Activated T-helper 2 cell treated with anti-CD3 and anti-CD28 coated beads, Interferon-gamma antibody, Interleukin-2, Interleukin-4, amounts not matched to agents 10 μg/mL and 5 μg/mL and 100 μg/mL, durations not matched to agents 14 hours and 24 hours and 36 hours (primary cell): ENCODE results near the gene SPTB. TPM values are rescaled to one million over a fixed set of nuclear protein-coding genes. Genes with fewer than 3 reads are reported as not detected.

Experiments used
- DNase-seq: peaks from one replicate; pipeline ENCODE4 v3.0.0; 2021; ENCODE audit warnings: low spot score
- H3K27ac Mint-ChIP-seq: one replicate; pipeline ENCODE4 v1.8.0; 2021; ENCODE audit warnings: mixed read lengths
- H3K27me3 Mint-ChIP-seq: one replicate; pipeline ENCODE4 v1.8.0; 2021; ENCODE audit warnings: low read depth, mixed read lengths
- H3K36me3 Mint-ChIP-seq: one replicate; pipeline ENCODE4 v1.8.0; 2021; ENCODE audit warnings: low read depth, mixed read lengths
- H3K4me1 Mint-ChIP-seq: one replicate; pipeline ENCODE4 v1.8.0; 2021; ENCODE audit warnings: low read depth, mixed read lengths
- H3K4me3 Mint-ChIP-seq: one replicate; pipeline ENCODE4 v1.8.0; 2021; ENCODE audit warnings: low read depth, mild to moderate bottlenecking, moderate library complexity, mixed read lengths
- H3K9me3 Mint-ChIP-seq: one replicate; pipeline ENCODE4 v1.8.0; 2021; ENCODE audit warnings: mixed read lengths
- intact Hi-C: fragments of 100-400 bp; cut with micrococcal nuclease; formaldehyde crosslinking; loops from one replicate; pipeline ENCODE4 v1.15.1; 2023
- total RNA-seq: library from RNA; stranded (reverse); gene quantifications from 2 replicates; pipeline ENCODE4 v1.2.3, GENCODE V29; 2022

SPTB gene
- total RNA-seq, 1 donor from 2014 or later = 0.05 TPM

DNA sequence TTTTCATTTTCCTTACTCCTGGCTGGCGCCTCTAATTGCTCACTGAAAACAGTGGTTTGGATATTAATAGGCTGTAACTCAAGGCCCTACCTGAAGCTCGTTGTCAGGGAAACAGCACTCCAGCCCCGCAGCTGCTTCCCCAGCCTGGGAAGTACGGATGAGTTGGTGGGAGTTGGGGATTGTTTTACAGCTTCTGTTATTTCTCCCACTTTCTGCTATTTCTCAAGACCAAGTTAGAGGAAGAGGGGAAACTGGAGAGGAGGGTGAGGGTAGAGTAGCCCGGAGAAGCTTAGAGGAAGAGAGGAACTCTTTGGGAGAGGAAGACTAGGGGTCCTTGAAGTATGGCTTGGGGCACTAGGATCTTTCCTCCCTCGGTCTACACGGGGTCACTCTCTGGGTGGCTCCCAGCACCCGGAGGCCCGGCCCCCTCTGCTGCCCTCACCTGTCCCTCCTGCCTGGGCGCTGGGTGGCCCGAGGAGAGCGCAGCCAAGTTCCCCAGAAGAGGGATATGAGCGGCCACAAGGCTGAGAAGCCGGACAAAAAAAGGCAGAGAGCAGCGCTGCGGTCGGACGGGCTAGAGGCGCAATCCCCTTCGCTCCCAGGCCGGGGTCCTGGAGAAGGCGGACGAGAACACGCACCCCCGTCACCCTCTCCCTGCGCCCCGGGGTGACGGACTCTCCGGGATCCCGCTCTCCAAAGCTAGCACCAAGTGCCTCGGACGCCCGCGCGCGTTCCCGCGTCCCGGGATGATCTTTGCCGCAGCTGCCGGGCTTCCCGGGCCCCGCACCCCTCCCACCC lies 671 bp downstream of the SPTB start:
- intact Hi-C loops = no loop called here
- peaks cover 9% of the 10 kb centered on the region for H3K4me1 Mint-ChIP-seq
- no peaks in the 10 kb centered on the region for H3K9me3 Mint-ChIP-seq
- peak overlapping the region; percentile 53 for H3K4me3 Mint-ChIP-seq
- no peaks in the 10 kb centered on the region for H3K36me3 Mint-ChIP-seq
- no peak overlapping the region for H3K27ac Mint-ChIP-seq
- DNase-seq = no peak
- peaks cover 71% of the 10 kb centered on the region for H3K27me3 Mint-ChIP-seq

DNA sequence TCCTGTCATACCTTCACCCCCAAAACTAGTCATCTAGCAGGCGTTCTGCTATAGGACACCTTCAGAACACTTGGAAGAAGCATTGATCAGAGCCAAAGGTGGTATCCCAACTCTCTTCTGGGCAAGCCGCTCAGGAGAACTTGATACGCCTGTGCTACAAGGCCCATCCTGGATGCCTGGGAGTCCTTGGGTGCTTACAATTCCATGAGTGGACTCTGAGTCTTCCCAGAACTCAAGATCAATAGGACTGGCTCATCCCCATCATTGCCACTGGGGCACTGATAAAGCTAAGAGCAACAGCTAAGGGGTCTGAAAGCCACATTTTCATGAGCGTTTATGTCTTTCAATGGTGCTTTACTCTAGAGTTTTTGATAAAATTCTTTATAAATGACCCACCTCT lies 1.9 kb downstream of the SPTB start:
- DNase-seq = no peak
- Mint-ChIP-seq H3K4me3 (no peak overlapping the region), H3K36me3 (no peaks in the 10 kb centered on the region), H3K4me1 (peaks cover 9% of the 10 kb centered on the region), H3K27me3 (peaks cover 70% of the 10 kb centered on the region), H3K27ac (no peak overlapping the region), H3K9me3 (no peaks in the 10 kb centered on the region)
- intact Hi-C loops = no loop called here

DNA sequence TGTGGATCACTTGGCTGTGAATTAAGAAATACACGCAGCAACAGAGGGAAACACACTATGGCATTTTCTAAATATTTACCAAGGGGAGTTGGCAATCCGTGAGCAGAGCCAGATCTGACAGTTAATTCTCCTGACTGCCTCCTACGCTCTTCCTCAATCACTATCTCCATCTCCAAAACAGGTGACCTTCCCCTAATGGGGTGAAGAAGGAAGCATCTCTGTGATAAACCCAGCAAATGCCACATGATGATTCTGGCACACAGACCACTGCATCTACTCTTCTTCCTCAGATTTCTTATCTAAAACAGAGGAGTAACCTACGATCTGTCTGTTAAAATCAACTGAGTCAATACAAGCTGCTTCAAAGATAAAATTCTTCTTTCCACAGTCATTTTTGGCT lies 4.4 kb downstream of the SPTB start:
- no peak for DNase-seq
- Mint-ChIP-seq H3K27me3 (peaks cover 71% of the 10 kb centered on the region), H3K9me3 (no peaks in the 10 kb centered on the region), H3K27ac (no peak overlapping the region), H3K4me1 (no peaks in the 10 kb centered on the region), H3K4me3 (no peak overlapping the region), H3K36me3 (no peaks in the 10 kb centered on the region)
- intact Hi-C loops = no loop called here

DNA sequence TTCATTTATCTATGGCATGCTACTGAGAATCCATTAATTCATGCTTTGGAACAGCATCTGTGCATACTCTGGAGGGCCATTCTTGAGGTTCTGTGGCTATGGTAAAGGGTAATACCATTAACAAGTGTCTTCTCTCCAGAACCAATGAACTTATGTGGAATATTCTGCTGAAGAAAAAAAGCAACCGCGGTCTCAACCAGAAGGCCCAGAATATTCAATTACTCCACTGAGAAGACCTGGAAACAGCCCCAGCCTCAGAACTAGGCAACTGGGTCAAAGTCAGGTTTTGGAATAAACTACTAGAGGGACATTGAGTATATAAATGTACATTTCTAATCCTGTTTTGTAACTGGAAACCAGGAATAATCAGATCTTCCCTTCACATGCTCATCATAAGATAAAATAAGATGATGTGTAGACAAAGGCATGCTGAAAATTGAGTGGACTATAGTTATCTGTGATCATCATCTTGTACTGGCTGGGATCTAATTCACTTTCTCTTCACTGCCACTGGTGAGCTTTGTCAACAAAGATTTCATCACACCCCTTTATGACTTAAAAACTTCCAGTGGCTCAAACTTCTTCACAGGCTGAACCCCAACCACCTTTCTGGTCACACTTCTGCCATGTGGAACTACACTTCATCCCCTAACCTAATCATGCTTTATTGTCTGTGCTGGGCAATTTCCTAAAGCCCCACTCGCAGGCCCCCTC lies 6.0 kb downstream of the SPTB start:
- intact Hi-C loops = no loop called here
- H3K36me3 Mint-ChIP-seq = no peaks in the 10 kb centered on the region
- no peak overlapping the region for H3K27ac Mint-ChIP-seq
- peaks cover 72% of the 10 kb centered on the region for H3K27me3 Mint-ChIP-seq
- no peaks in the 10 kb centered on the region for H3K4me1 Mint-ChIP-seq
- H3K9me3 Mint-ChIP-seq = no peaks in the 10 kb centered on the region
- DNase-seq = no peak
- H3K4me3 Mint-ChIP-seq = no peak overlapping the region

DNA sequence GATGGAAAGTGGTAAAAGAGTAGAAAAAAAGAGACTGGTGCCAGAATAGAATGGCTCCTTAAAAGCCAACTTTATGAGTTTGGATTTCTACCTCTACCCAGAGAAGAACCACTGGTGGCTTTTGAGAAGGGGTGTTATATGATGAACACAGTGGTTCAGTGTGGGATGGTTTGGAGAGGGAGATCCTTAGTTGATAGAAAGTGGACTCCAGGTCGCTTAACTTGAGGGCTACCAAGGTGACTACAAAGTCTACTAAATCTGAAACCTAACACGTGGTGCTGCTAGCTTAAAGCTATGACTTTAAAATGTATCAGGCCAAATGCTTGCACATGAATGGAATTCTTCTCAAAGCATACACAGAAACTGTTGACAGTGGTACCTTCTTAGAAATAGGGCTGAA lies 8.4 kb downstream of the SPTB start:
- DNase-seq = no peak
- intact Hi-C loops = no loop called here
- H3K4me3 Mint-ChIP-seq = no peak overlapping the region
- H3K9me3 Mint-ChIP-seq = no peaks in the 10 kb centered on the region
- no peak overlapping the region for H3K27ac Mint-ChIP-seq
- no peaks in the 10 kb centered on the region for H3K36me3 Mint-ChIP-seq
- peaks cover 62% of the 10 kb centered on the region for H3K27me3 Mint-ChIP-seq
- H3K4me1 Mint-ChIP-seq = no peaks in the 10 kb centered on the region

DNA sequence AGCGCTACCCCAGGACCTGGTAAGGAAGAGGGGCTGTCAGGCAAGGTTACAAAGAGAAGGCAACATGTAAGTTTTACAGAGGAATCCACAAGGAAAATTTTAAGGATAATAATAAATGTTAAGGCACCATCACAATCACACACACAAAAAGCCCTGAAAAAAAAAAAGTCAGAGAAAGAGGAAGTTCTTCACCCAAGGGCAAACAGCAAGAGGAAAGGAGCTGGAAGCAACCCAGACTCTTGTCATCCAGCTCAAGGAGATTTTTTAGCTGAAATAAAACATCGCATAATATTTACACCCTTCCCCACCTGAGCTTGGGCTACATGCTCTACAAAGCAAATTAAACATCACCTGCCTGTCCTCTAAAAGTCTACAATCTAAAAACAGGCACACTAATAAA lies 9.5 kb downstream of the SPTB start:
- intact Hi-C loops = no loop called here
- no peaks in the 10 kb centered on the region for H3K36me3 Mint-ChIP-seq
- no peak overlapping the region for H3K27ac Mint-ChIP-seq
- peaks cover 61% of the 10 kb centered on the region for H3K27me3 Mint-ChIP-seq
- no peaks in the 10 kb centered on the region for H3K4me1 Mint-ChIP-seq
- no peak for DNase-seq
- H3K9me3 Mint-ChIP-seq = no peaks in the 10 kb centered on the region
- H3K4me3 Mint-ChIP-seq = no peak overlapping the region

DNA sequence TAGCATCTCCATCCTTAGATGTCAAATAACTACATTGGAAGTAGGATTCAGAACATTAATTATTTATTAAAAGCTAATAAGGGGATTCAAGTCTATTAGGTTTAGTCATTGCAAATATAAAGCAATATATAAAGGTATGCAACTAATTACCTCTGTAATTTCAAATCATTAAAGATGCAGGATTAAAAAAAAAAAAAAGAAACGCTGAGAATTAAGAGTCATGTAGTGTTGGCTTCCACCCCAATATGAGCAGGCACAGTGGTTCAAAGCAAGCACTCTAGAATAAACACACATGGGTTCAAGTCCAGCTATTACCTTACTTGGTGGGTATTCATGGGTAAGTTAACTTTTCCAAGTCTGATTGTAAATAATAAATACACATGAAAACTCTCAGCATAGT lies 10.9 kb downstream of the SPTB start:
- Mint-ChIP-seq H3K4me3 (no peak overlapping the region), H3K9me3 (no peaks in the 10 kb centered on the region), H3K27me3 (peaks cover 54% of the 10 kb centered on the region), H3K36me3 (no peaks in the 10 kb centered on the region), H3K4me1 (no peaks in the 10 kb centered on the region), H3K27ac (no peak overlapping the region)
- DNase-seq = no peak
- intact Hi-C loops = no loop called here

DNA sequence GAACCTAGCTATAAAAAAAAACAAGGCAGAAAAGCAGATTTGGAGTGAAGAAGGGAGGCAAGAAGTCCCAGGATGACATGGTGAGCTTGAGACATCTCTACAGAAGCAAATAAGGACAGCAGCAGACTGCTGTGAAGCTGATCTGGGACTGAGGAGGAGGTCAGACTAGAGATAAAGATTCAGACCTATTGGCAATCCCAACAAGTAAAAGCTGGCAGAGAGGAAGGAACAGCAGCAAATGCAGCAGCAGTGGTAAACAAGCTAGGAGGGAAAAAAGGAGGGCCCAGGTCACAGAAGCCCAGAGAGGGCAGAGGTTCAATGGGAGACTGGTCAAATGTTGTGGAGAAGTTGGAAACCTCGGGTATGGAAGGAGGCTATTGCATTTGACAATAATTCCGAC lies 11.3 kb downstream of the SPTB start:
- Mint-ChIP-seq H3K27me3 (peaks cover 50% of the 10 kb centered on the region), H3K27ac (no peak overlapping the region), H3K4me1 (no peaks in the 10 kb centered on the region), H3K4me3 (no peak overlapping the region), H3K9me3 (no peaks in the 10 kb centered on the region), H3K36me3 (no peaks in the 10 kb centered on the region)
- no peak for DNase-seq
- intact Hi-C loops = no loop called here

DNA sequence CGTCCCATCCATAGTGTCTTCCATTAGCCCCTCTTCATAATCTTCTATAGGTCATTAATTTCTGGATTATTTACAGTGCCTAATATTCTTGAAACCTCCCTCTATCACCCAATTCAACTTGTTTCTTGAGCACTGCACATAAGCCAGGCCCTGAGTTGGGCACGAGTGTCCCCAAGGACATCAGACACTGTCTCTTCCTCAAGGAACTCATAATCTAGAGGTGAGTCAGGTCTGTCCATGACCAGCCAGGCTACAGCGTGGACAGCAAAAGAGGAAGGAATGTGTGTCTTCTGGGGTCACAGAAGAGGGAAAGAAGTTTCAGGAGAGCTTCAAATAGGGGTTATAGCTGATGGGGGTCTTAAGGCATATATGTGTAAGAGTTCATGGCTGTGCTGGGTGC lies 12.5 kb downstream of the SPTB start:
- H3K27me3 Mint-ChIP-seq = peaks cover 42% of the 10 kb centered on the region
- no peak overlapping the region for H3K4me3 Mint-ChIP-seq
- no peak for DNase-seq
- intact Hi-C loops = no loop called here
- H3K36me3 Mint-ChIP-seq = no peaks in the 10 kb centered on the region
- H3K27ac Mint-ChIP-seq = no peak overlapping the region
- no peaks in the 10 kb centered on the region for H3K9me3 Mint-ChIP-seq
- no peaks in the 10 kb centered on the region for H3K4me1 Mint-ChIP-seq

DNA sequence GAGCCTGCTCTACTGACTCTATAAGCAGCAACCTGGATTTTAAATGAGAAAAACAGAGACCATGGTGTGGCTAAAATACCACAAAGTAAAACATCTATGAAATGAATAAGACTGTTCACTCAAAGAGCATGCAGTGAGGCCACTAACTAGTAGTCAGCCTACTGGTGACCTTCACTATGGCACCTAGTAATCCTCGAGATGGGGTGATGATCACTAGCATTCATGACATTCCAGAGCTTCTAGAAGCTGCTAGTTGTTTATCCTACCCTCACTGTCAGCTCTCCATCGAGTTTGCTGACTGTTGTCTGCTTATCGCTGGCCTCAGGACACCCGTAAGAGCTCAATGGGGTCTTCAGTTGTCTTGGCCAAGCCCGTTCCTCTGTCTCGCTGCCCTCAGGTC lies 13.7 kb downstream of the SPTB start:
- intact Hi-C loops = no loop called here
- no peak for DNase-seq
- H3K4me3 Mint-ChIP-seq = no peak overlapping the region
- H3K27me3 Mint-ChIP-seq = peaks cover 42% of the 10 kb centered on the region
- no peaks in the 10 kb centered on the region for H3K36me3 Mint-ChIP-seq
- H3K9me3 Mint-ChIP-seq = no peaks in the 10 kb centered on the region
- no peaks in the 10 kb centered on the region for H3K4me1 Mint-ChIP-seq
- no peak overlapping the region for H3K27ac Mint-ChIP-seq

DNA sequence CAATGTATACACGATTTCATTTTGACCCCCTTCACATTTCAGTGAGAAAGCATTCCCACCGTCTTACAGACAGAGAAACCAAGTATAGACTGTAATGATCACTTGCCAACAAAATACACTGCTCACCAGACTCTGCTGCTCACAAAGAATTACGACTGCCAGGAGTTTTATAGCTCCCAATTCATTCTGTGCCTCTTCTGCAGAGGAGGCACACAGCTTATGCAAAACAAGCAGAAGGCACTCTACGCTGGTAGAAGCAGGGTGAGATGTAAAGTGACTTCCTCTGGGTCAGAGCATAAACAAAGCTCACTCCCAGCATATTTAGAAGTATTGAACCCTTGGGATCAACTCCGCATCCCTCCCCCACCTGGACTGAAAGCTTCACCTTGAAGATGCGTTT lies 14.6 kb downstream of the SPTB start:
- peaks cover 38% of the 10 kb centered on the region for H3K27me3 Mint-ChIP-seq
- no peaks in the 10 kb centered on the region for H3K9me3 Mint-ChIP-seq
- H3K4me3 Mint-ChIP-seq = no peak overlapping the region
- no peaks in the 10 kb centered on the region for H3K36me3 Mint-ChIP-seq
- no peak for DNase-seq
- no peaks in the 10 kb centered on the region for H3K4me1 Mint-ChIP-seq
- intact Hi-C loops = no loop called here
- H3K27ac Mint-ChIP-seq = no peak overlapping the region

DNA sequence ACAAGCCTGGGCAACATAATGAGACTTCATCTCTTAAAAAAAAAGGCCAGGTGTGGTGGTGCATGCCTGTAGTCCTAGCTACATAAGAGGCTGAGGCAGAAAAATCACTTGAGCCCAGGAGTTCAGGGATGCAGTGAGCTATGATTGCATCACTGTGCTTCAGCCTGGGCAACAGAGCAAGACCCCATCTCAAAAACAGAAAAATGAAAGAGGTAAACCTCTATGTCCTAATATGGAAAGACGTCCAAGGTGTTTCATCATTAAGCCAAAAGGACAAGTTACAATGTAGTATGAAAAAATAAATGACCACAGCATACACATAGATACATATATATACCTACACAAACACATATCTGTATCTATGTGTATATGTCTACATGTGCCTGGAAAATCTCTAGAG lies 15.4 kb downstream of the SPTB start:
- Mint-ChIP-seq H3K27me3 (peaks cover 37% of the 10 kb centered on the region), H3K27ac (no peak overlapping the region), H3K4me1 (no peaks in the 10 kb centered on the region), H3K9me3 (no peaks in the 10 kb centered on the region), H3K36me3 (no peaks in the 10 kb centered on the region), H3K4me3 (no peak overlapping the region)
- intact Hi-C loops = no loop called here
- no peak for DNase-seq

DNA sequence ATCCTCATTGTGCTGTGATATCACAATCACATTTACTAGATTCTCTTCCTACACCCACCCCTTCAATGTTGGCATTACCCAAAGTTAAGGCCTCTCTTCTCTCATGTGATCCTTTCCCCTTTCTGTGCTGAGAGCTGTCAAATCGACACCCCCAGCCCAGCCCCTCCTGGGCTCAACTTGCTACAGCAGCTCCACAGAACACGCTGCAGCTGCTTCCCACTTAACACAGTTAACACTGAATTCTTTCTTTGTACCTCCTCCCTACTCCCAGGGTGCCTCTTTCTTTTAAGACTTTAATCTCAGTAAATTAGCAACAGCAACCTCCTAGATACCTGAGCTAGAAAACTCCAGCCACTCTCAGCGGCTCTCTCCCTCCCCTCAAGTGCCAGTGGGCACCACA lies 17.8 kb downstream of the SPTB start:
- Mint-ChIP-seq H3K27me3 (peaks cover 32% of the 10 kb centered on the region), H3K9me3 (no peaks in the 10 kb centered on the region), H3K36me3 (no peaks in the 10 kb centered on the region), H3K27ac (no peak overlapping the region), H3K4me1 (no peaks in the 10 kb centered on the region), H3K4me3 (no peak overlapping the region)
- no peak for DNase-seq
- intact Hi-C loops = no loop called here
